IPS DF 6.9 (cell line): ENCODE measurements around the gene LSM12.

Source experiments
- DNase-seq: peaks from one replicate; pipeline ENCODE4 v3.0.0-alpha.2; 2013; ENCODE audit warnings: low read depth, low spot score
- H3K27ac ChIP-seq: one replicate; pipeline ENCODE4 v1.5.1; 2013; ENCODE audit warnings: low read length, control low read depth
- H3K27me3 ChIP-seq: 2 replicates; pipeline ENCODE4 v1.6.1; 2013; ENCODE audit warnings: mild to moderate bottlenecking, low read length; ENCODE audit not compliant: control insufficient read depth, insufficient read depth
- H3K36me3 ChIP-seq: 2 replicates; pipeline ENCODE4 v1.6.1; 2013; ENCODE audit warnings: low read length; ENCODE audit not compliant: control insufficient read depth, insufficient read depth
- H3K4me1 ChIP-seq: 2 replicates; pipeline ENCODE4 v1.6.1; 2013; ENCODE audit warnings: low read length; ENCODE audit not compliant: control insufficient read depth, insufficient read depth
- H3K4me3 ChIP-seq: 2 replicates; pipeline ENCODE4 v1.5.1; 2013; ENCODE audit warnings: mild to moderate bottlenecking, low read length
- H3K9me3 ChIP-seq: 2 replicates; pipeline ENCODE4 v1.6.1; 2013; ENCODE audit warnings: low read length, inconsistent platforms; ENCODE audit not compliant: control insufficient read depth, insufficient read depth
- WGBS: extraction: QIAGEN DNeasy Blood & Tissue Kit; methylation state at CpG from one replicate; pipeline ENCODE4 v1.1.7; 2013; ENCODE audit warnings: mixed read lengths, missing lambda C conversion rate; ENCODE audit not compliant: insufficient read length, insufficient coverage; 5-methylcytosine and 5-hydroxymethylcytosine counted together

LSM12 gene

GRCh38 chr17:44007346-44008204 is 58.9 kb downstream of the LSM12 start:
- H3K27me3 ChIP-seq, result peaks cover 5% of the 10 kb centered on the region; the same call in 1 of the 2 replicates
- WGBS, result no CpG with 5 or more reads among the region's 37 CpGs
- no peaks in the 10 kb centered on the region for H3K9me3 ChIP-seq
- no peak for DNase-seq
- H3K4me3 ChIP-seq, result peak overlapping the region; percentile 88
- H3K36me3 ChIP-seq, result peaks cover 4% of the 10 kb centered on the region; the same call in 1 of the 2 replicates
- H3K27ac ChIP-seq, result no peak overlapping the region
- peaks cover 5% of the 10 kb centered on the region for H3K4me1 ChIP-seq

GRCh38 chr17:44006598-44007345 is 59.7 kb downstream of the LSM12 start:
- H3K27ac ChIP-seq, result no peak overlapping the region
- H3K9me3 ChIP-seq, result no peaks in the 10 kb centered on the region
- H3K27me3 ChIP-seq, result peaks cover 5% of the 10 kb centered on the region; the same call in 1 of the 2 replicates
- DNase-seq, result peak; percentile 85
- WGBS, result no CpG with 5 or more reads among the region's 40 CpGs
- peaks cover 5% of the 10 kb centered on the region for H3K4me1 ChIP-seq
- peaks cover under 1% of the 10 kb centered on the region; the same call in 1 of the 2 replicates for H3K36me3 ChIP-seq
- H3K4me3 ChIP-seq, result peak overlapping the region; percentile 88; the same call in 1 of the 2 replicates

- Histone ChIP-seq H3K27ac (no peak overlapping the region), H3K4me3 (peak overlapping the region; percentile 55; the same call in 1 of the 2 replicates), H3K27me3 (peaks cover 5% of the 10 kb centered on the region; the same call in 1 of the 2 replicates), H3K4me1 (peaks cover 5% of the 10 kb centered on the region), H3K9me3 (no peaks in the 10 kb centered on the region), H3K36me3 (no peaks in the 10 kb centered on the region; the same call in 1 of the 2 replicates)
- WGBS, result no CpG with 5 or more reads among the region's 21 CpGs
- DNase-seq, result no peak
These were observed 60.2 kb downstream of the LSM12 start for GRCh38 chr17:44006272-44006597.

DNA sequence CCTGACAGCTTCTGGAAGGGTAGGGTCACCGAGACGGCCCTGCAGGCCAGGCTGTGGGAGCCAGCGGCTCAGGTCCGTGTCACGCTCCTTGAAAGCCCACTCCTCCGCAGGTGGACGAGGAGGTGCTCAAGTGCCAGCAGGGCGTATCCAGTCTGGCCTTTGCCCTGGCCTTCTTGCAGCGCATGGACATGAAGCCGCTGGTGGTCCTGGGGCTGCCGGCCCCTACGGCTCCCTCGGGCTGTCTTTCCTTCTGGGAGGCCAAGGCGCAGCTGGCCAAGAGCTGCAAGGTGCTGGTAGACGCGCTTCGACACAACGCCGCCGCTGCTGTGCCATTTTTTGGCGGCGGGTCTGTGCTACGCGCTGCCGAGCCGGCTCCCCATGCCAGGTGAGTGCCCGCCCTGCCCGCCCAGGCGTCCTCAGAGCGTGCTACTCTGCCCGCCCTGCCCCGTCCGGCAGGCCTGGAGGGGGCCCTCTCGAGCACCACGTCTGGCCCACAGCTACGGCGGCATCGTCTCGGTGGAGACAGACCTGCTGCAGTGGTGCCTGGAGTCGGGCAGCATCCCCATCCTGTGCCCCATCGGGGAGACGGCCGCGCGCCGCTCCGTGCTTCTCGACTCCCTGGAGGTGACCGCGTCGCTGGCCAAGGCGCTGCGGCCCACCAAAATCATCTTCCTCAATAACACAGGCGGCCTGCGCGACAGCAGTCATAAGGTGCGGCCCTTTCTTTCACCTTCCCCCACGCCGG is 60.8 kb downstream of the LSM12 start:
- H3K36me3 ChIP-seq, result no peaks in the 10 kb centered on the region
- H3K27ac ChIP-seq, result no peak overlapping the region
- DNase-seq, result no peak
- peak overlapping the region; percentile 55; the same call in 1 of the 2 replicates for H3K4me3 ChIP-seq
- no CpG with 5 or more reads among the region's 59 CpGs for WGBS
- H3K4me1 ChIP-seq, result peaks cover 5% of the 10 kb centered on the region
- H3K27me3 ChIP-seq, result peaks cover 5% of the 10 kb centered on the region; the same call in 1 of the 2 replicates
- no peaks in the 10 kb centered on the region for H3K9me3 ChIP-seq

DNA sequence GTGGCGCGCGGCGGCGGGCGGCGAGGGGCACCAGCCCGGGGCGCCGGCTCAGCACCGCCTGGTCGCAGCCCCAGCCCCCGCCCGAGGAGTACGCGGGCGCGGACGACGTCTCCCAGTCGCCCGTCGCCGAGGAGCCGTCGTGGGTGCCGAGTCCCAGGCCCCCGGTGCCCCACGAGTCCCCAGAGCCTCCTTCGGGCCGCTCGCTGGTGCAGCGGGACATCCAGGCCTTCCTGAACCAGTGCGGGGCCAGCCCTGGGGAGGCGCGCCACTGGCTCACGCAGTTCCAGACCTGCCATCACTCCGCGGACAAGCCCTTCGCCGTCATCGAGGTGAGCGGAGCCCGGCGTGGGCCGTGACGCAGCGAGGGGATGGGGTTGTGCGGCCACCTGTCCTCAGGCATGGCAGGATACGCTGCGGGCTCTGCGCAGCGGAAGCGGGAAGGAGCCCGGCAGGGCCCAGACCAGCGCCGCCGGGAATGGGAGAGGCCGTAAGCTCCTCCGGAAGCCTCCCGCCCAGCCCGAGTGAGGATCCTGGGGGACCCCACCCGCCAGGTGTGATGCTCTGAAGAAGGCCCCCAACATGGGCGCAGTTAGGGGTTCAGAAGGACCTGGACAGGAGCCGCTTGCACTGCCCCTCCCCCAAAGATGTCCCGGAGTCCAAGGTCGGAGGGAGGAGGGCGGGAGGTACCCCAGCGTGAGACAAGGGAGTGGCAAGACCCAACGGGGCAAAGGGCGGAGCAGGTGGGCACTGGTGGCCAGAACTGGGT is 61.5 kb downstream of the LSM12 start:
- Histone ChIP-seq H3K9me3 (no peaks in the 10 kb centered on the region), H3K36me3 (no peaks in the 10 kb centered on the region), H3K4me1 (peaks cover 5% of the 10 kb centered on the region), H3K4me3 (peak overlapping the region; percentile 55), H3K27ac (no peak overlapping the region), H3K27me3 (peaks cover 5% of the 10 kb centered on the region; the same call in 1 of the 2 replicates)
- no peak for DNase-seq
- WGBS, result no CpG with 5 or more reads among the region's 71 CpGs

GRCh38 chr17:44004077-44004760 is 62.3 kb downstream of the LSM12 start, which contains the start of gene NAGS:
TSS of gene NAGS (plus strand) at chr17:44004622. CDS start at chr17:44004664, 42 bp downstream.
- Histone ChIP-seq H3K9me3 (no peaks in the 10 kb centered on the region), H3K36me3 (no peaks in the 10 kb centered on the region), H3K27ac (no peak within 1 kb of the TSS), H3K27me3 (peaks cover 5% of the 10 kb centered on the region; the same call in 1 of the 2 replicates), H3K4me3 (peak within 1 kb of the TSS; percentile 55), H3K4me1 (peaks cover 5% of the 10 kb centered on the region)
- no CpG with 5 or more reads among the region's 25 CpGs for WGBS
- no peak for DNase-seq

DNA sequence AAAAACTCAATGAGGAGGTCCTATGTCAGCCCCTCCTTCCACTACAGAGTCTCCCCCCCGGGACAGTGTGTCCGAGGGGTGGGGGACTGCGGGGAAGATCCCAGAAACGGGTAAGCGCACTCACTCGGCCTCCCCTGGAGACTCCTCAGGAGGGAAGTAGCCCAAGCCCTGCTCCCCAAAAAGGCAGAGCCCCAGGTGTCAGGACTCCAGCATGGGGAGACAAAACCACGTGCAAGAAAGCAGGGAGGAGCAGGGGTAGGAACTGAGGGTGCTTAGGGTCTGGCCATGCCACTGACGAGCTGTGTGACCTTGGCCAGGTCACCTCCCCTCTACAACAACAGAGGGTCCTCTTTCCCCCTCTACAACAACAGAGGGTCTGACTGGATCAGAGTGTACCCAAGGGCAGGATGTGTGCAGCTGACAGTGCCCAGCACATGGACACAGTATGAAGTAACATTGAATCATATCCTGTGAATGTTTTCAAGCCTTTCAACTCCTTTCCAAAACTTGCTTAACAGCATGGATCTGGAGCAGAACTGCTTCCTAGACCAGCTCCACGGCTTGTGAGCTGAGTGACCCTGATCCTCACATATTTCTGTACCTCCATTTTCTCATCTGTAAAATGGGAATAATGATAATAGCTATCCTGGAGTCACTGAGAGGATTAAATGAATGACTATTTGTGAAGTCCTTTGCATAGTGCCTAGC is 64.2 kb downstream of the LSM12 start:
- H3K27ac ChIP-seq, result no peak overlapping the region
- no CpG with 5 or more reads among the region's 9 CpGs for WGBS
- DNase-seq, result no peak
- H3K27me3 ChIP-seq, result peaks cover 5% of the 10 kb centered on the region; the same call in 1 of the 2 replicates
- H3K9me3 ChIP-seq, result no peaks in the 10 kb centered on the region
- H3K36me3 ChIP-seq, result no peaks in the 10 kb centered on the region
- no peak overlapping the region for H3K4me3 ChIP-seq
- H3K4me1 ChIP-seq, result peaks cover 5% of the 10 kb centered on the region

GRCh38 chr17:44001461-44001920 is 65.0 kb downstream of the LSM12 start:
- H3K36me3 ChIP-seq, result no peaks in the 10 kb centered on the region
- no peak overlapping the region for H3K4me3 ChIP-seq
- WGBS, result no CpG with 5 or more reads among the region's 2 CpGs
- peaks cover 5% of the 10 kb centered on the region for H3K4me1 ChIP-seq
- DNase-seq, result no peak
- H3K27ac ChIP-seq, result no peak overlapping the region
- H3K9me3 ChIP-seq, result no peaks in the 10 kb centered on the region
- H3K27me3 ChIP-seq, result peaks cover 5% of the 10 kb centered on the region; the same call in 1 of the 2 replicates
